ENCODE data around the gene TTC34.

- TF ChIP-seq CTCF (IDR thresholded peaks at IDR 0.05) (no peak), ZFX (IDR thresholded peaks at IDR 0.05; ENCODE audit: borderline replicate concordance) (no peak)
Measured at GRCh38 chr1:2789986-2790581, 11.4 kb downstream of the TTC34 start.
